AG04449 (cell line): ENCODE results near the gene CES1.
"Not testable (repeated sequence)": the region's sequence is repeated elsewhere in the genome, so short reads cannot be mapped to it uniquely, and the experiment has no call there.

Source experiments
- CTCF ChIA-PET: fragments of 350-600 bp; formaldehyde crosslinking; extraction: SDS; loops from one replicate; lab custom pipeline; 2021; ENCODE audit warnings: antibody characterized with exemption; lab: Yijun Ruan, JAX
- POLR2A ChIA-PET: fragments of 400-600, 350-600 bp; formaldehyde crosslinking; extraction: SDS; loops from one replicate; lab custom pipeline; 2020; ENCODE audit warnings: antibody characterized with exemption, inconsistent platforms; lab: Yijun Ruan, JAX
- DNase-seq: peaks from one replicate; pipeline ENCODE4 v3.0.0-alpha.2; 2010; ENCODE audit warnings: low read depth, low spot score
- H3K4me3 ChIP-seq: 2 replicates; pipeline ENCODE4 v1.5.1; 2011; ENCODE audit warnings: low read depth, mild to moderate bottlenecking, control low read depth, low read length
- TF ChIP-seq, protein P1 (sequence below): IDR thresholded peaks from one replicate; pipeline ENCODE4 v1.5.1; 2011; ENCODE audit warnings: mild to moderate bottlenecking, moderate library complexity, low read length, control low read depth, inconsistent platforms; ENCODE audit not compliant: insufficient read depth; ENCODE audit errors: missing control alignments

The CES1 gene

DNA sequence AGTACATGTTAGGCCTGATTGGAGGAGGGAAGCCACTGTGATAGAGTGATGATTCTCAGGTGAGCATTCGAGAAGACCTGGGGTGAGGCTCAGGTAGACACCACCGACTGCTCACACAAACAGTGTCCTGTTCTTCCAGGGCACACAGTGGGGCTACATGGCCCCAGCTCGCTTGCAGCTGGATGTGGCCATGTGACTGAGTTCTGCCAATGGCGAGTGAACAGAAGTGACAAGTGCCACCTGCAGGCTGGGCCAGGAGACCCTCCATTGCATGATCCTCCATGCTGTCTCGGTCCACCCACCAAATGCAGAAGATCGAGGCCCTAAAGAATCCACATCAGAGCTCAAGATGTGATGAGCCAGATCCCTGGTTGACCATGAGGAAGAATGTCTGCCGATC, 36.1 kb upstream of the CES1 start:
- H3K4me3 ChIP-seq: no peak overlapping the region
- no peak for DNase-seq
- CTCF ChIA-PET: no interaction called here
- TF ChIP-seq, protein P1, sequence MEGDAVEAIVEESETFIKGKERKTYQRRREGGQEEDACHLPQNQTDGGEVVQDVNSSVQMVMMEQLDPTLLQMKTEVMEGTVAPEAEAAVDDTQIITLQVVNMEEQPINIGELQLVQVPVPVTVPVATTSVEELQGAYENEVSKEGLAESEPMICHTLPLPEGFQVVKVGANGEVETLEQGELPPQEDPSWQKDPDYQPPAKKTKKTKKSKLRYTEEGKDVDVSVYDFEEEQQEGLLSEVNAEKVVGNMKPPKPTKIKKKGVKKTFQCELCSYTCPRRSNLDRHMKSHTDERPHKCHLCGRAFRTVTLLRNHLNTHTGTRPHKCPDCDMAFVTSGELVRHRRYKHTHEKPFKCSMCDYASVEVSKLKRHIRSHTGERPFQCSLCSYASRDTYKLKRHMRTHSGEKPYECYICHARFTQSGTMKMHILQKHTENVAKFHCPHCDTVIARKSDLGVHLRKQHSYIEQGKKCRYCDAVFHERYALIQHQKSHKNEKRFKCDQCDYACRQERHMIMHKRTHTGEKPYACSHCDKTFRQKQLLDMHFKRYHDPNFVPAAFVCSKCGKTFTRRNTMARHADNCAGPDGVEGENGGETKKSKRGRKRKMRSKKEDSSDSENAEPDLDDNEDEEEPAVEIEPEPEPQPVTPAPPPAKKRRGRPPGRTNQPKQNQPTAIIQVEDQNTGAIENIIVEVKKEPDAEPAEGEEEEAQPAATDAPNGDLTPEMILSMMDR: no peak
- POLR2A ChIA-PET: no interaction called here

DNA sequence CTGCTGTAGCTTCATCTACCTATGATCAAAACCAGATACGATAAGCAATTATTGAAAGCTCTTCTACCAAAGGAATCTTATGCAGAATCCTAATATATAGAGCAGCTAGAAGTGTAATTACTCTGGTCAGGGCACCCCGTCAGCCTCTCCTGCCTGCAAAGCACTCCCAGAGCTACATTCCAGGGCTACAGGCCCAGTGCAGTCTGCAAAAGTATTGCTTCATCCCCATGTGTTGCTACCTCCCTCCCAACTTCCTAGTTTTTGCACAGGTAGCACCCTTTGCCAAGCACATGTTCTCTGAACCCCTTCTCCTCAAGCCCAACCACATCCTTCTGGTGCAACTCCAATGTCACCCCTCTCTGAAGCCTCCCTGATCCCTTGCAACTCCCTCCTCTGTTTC, 35.2 kb upstream of the CES1 start:
- CTCF ChIA-PET: no interaction called here
- DNase-seq: no peak
- POLR2A ChIA-PET: no interaction called here
- TF ChIP-seq, protein P1: no peak
- H3K4me3 ChIP-seq: no peak overlapping the region

DNA sequence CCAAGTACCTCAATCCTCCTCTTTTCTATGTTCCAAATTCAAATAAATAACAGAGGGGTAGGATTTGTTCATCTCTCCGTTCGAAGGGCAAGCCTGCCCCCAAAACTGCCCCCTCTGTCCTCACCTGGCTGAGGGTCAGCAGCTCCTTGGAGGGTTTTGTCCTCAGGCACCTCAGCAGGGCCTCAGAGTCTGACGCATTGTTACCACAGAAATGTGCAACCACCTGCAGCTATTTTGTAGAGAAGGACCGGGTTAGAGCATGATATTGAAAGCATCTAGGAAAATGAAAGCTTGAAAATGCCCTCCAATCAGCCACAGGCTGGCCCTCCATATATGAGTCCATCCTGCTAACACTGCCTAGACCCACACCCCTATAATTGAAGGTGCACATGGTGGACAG, 28.4 kb upstream of the CES1 start:
- no peak overlapping the region for H3K4me3 ChIP-seq
- DNase-seq: no peak
- ChIA-PET CTCF (no interaction called here), POLR2A (no interaction called here)
- TF ChIP-seq, protein P1: no peak

DNA sequence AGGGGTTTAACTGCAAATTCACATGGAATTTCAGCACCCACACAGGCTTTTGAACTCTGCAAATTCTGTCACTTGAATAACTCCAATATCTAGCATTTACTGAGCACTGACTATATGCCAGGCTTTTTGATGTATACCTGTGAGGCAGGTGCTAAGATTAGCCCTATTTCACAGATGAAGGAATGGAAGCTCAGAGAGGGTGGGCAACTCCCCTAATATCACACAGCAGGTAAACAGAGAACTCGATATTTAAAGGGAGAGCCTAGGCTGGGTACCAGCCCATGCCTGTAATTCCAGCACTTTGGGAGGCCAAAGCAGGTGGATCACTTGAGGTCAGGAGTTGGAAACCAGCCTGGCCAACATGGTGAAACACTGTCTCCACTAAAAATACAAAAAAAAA, 24.8 kb upstream of the CES1 start:
- H3K4me3 ChIP-seq, DNase-seq, POLR2A ChIA-PET: not testable (repeated sequence)
- CTCF ChIA-PET: interaction anchor here (1.1 kb wide), 1 partner anchor 460 kb away, joined by 3 read pairs; no protein-coding TSS in a partner anchor

DNA sequence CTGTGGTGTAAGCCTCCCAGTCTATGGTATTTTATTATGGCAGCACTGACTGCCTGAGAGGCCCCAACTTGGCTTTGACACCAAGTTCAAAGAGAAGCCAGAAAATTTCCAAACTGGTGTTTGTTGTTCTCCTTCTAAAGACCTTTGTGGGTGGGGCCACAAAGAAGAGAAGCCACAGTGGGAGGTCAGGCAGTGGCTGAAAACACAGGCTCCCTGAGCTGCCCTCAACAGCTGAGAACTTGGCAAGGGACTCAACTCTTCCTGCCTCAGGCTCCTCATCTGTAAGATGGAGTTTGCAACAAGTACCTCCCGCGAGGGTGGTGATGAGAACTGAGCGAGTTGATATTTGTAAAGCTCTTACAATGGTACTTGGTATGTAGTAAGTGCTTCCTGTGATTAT, 24.1 kb upstream of the CES1 start:
- POLR2A ChIA-PET: no interaction called here
- no peak overlapping the region for H3K4me3 ChIP-seq
- no peak for DNase-seq
- TF ChIP-seq, protein P1: no peak
- CTCF ChIA-PET: interaction anchor here (1.1 kb wide), 1 partner anchor 461 kb away, joined by 3 read pairs; no protein-coding TSS in a partner anchor

DNA sequence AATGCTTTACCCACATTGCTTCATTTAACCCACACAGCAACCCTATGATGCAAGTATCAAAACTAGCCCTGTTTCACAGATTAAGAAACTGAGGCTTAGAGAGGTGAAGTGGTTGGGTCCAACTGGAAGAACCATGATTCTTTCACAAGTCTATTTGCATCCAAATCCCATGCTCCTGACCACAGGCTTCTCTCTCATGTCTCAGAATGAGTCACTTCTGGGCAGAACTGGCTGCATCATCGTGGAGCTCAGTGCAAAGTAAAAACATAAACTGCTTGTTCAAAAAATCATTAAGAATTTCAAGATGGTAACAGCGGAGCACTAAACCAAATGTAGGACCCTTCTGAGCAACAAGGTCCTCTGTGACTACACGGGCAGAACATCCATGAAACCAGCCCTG, 20.2 kb upstream of the CES1 start:
- TF ChIP-seq, protein P1: no peak
- DNase-seq: no peak
- no peak overlapping the region for H3K4me3 ChIP-seq
- ChIA-PET CTCF (no interaction called here), POLR2A (no interaction called here)

DNA sequence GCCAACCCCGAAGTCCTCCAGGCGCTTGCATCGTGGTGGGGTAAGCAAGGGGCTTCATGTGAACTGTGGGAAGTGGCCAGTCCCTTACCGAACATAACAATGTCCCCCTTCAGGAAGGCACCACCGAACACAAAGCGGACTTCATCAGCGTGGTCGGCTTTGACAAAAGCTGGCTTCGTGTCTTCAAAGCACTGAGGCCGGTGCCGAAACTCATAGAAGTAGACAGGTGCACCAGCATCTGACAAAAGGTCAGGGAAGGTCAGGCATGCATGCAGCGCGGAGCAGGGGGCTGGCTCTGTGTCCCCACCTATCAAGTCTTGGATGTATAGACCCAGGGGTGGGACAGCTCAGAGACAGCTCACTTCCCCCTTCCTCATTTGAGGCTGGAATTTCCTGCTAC, 16.6 kb upstream of the CES1 start:
- DNase-seq: no peak
- CTCF ChIA-PET: no interaction called here
- TF ChIP-seq, protein P1: no peak
- no peak overlapping the region for H3K4me3 ChIP-seq
- POLR2A ChIA-PET: no interaction called here
